ENCODE results near the gene FAM78B.

GRCh38 chr1:166036092-166036491 lies 130.7 kb downstream of the FAM78B start:
- no peak for TF ChIP-seq CTCF (IDR thresholded peaks at IDR 0.05)
- no peak for TF ChIP-seq POLR2A (IDR thresholded peaks at IDR 0.05)

Measured in heart left ventricle (tissue), 13 donors.